HG03342 (cell line): ENCODE data around the gene RASGEF1C.
"Not testable (repeated sequence)": the region's sequence is repeated elsewhere in the genome, so short reads cannot be mapped to it uniquely, and the experiment has no call there.

Experiments used
- ATAC-seq: cut with Tn5 transposase; IDR thresholded peaks from one replicate; pipeline ENCODE4 v1.9.1; 2021; ENCODE audit warnings: mild to moderate bottlenecking, moderate library complexity; ENCODE audit not compliant: unreplicated experiment

Gene RASGEF1C

DNA sequence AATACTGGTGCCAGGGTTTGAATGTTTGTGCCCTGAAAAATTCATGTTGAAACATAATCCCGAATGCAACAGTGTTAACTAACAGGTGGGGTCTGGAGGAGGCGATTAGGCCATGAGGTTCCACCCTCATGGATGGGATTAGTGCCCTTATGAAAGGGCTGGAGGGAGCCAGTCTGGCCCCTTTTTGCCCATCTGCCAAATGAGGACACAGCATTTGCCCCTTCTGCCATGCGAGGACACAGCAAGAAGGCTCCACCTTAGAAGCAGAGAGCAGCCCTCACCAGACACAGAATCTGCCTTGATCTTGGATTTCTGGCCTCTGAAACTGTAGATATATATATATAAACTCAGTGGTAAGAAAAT is 104.9 kb downstream of the RASGEF1C start:
- no peak for ATAC-seq

- no peak for ATAC-seq
Observed at GRCh38 chr5:180103487-180104167, 105.4 kb downstream of the RASGEF1C start.

- no peak for ATAC-seq
Observed at GRCh38 chr5:180102636-180103035, 106.4 kb downstream of the RASGEF1C start.

GRCh38 chr5:180101451-180102105 is 107.4 kb downstream of the RASGEF1C start:
- no peak for ATAC-seq

DNA sequence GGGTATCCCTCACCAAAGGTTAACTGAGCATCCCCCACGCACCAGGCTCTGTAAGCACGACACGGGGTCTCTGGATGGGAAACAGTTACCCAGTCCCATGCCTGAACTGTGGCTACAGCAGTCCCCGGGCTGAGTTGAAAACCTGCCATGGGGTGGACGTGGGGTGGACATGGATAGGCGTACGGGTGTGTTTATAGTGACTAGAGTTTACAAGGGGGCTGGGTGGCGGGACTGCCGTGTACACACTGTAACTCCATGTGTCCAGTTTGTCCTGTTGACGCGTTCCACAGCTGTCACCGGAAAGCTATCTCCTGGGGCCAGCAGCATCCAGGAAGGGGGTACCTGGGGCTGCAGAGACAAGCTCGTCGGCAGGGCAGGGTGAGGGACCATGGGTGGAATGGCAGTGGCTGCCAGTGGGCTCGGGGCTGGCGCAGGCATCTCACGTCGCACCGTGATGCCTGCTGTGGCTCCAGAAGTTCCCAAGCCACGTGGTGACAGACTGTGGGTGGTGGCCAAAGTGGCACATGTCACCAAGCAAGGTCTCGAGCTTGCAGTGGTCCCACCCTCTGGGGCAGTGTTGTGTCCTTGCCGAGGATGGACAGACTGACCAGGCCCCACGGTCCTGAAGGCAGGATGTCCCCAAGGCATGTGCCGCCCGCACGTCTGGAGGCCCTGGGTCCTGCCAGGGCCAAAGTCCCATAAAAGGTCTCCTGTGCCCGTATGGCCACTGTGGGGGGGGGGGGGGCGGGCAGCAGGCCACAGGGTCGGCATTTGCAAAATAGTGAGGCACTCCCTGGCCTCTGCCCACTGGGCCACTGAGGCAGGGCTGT is 108.2 kb downstream of the RASGEF1C start:
- ATAC-seq = no peak

DNA sequence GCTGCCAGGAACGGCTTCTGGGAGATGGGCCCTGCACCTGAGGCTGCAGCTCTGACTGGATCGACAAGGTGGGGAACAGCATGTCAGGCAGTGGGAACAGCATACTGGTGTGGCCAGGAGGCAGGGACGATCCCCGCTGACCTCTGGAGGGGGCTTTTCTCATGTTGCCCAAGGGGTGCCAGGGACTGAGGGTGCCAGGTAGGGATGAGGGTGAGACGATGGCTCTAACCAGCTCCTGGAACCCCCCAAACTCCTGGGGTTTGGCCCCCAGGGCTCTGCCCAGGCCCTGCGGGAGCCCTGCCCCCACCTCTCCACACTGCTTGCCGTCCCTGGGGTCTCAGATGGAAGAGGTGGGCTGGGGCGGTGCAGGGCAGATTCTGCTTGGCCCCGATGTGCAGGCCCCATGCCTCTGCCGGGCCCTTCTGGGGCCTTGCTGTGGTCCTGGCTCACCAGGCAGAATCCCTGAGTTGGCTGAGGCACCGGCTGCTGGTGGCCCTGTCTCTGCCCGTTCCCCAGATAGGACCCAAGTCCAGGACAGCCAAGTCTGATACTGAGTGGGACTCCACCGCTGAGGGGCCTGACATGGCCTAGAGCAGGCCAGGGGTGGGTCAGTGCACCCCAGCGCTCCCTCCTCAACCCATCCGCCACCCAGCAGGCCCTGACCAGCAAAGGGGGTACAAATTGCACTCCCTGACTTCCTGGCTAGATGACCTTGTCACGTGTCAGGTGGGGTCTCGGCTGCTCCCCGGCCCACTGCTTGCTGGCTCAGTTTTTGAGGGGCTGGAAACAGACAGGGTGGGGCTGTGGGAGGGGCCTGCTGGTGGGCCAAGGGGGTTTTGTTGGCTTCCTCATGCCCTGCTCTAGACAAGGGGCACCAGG is 109.0 kb downstream of the RASGEF1C start:
- no peak for ATAC-seq

GRCh38 chr5:180098991-180099732 is 109.8 kb downstream of the RASGEF1C start:
- no peak for ATAC-seq

GRCh38 chr5:180098526-180098925 is 110.5 kb downstream of the RASGEF1C start:
- ATAC-seq = no peak

DNA sequence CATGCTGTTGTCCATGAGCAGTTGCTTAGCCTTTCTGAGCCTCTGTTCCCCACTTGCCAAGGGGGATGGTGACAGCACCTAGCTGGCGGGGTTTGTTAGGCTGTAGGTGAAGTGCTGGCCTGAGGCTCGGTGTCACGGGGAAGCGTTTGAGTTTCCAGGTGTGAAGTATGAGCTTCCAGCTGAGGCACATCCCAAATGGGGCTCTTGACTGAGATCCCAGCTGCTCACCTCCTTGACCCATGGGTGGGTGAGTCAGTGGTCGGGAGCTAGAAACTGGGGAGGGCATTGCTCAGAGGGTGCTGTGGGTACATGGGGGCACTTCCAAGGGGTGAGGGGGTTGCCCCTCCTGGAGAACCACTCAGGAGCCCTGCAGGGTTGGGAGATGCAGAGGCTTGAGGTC is 111.1 kb downstream of the RASGEF1C start:
- no peak for ATAC-seq

GRCh38 chr5:180097163-180097894 is 111.7 kb downstream of the RASGEF1C start:
- ATAC-seq = no peak

DNA sequence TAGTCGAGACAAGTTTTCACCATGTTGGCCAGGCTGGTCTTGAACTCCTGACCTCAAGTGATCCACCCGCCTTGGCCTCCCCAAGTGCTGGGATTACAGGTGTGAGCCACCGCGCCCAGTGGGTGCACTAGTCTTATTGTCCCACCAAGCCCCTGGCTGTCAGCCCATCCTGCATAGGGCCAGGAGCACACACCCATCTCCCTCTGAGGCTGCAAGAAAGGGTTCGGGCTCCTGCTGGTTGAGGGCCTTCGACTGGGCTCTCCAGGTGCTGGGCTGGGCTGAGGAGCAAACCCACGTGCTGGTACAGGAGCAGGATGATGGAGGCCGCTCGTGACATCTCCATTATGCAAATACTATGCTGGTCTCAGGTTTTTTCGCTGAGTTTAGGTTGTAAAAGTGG is 112.4 kb downstream of the RASGEF1C start:
- ATAC-seq = no peak

DNA sequence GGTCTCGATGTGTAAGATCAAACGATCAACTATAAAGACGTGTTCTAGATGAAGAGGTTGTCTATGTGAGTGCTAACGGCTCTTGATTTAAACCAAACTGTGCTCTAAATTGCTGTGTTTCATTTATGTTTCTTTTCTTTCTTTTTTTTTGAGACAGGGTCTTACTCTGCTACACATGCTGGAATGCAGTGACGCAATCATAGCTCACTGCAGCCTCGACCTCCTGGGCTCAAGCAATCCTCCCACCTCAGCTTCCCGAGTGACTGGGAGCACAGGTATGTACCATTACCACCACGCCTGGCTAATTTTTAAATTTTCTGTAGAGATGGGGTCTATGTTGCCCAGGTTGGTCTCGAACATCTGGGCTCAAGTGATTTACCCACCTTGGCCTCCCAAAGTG is 113.5 kb downstream of the RASGEF1C start:
- no peak for ATAC-seq

DNA sequence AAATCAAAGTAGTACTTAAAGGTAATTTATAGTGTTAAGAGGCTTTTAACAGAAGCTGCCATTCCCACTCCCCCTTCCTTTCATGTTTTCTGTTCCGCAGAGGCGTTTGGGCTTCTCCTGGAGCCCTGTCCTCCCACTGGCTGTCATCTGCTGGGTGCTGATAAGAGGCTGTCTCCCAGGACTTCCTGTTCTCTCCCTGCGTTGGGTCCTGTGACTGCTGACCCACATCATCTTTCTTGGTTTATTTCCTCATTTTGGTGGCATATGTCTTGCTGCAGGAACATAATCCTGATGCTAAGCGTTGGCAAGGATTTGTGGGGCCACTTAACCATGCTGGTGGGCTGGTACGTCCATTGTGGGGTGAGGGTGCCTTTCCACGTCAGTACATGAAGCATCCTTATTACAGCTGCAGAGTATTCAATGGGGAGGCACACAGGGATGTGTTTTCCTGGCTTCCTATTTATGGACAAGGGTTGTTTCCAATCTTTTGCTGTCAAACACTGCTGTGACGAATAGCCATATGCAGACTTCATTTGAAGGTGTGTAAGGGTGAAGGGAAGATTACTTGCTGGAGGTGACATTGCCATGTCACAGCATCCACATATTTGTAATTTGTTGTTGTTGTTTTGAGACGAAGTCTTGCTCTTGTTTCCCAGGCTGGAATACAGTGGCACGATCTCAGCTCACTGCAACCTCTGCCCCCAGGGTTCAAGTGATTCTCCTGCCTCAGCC is 115.2 kb downstream of the RASGEF1C start:
- no peak for ATAC-seq

- ATAC-seq = no peak
Observed at GRCh38 chr5:180093241-180093640, 115.8 kb downstream of the RASGEF1C start.

- no peak for ATAC-seq
Observed at GRCh38 chr5:180090769-180091546, 118.1 kb downstream of the RASGEF1C start.

GRCh38 chr5:180090098-180090768 is 118.8 kb downstream of the RASGEF1C start:
- ATAC-seq = peak; percentile 62

DNA sequence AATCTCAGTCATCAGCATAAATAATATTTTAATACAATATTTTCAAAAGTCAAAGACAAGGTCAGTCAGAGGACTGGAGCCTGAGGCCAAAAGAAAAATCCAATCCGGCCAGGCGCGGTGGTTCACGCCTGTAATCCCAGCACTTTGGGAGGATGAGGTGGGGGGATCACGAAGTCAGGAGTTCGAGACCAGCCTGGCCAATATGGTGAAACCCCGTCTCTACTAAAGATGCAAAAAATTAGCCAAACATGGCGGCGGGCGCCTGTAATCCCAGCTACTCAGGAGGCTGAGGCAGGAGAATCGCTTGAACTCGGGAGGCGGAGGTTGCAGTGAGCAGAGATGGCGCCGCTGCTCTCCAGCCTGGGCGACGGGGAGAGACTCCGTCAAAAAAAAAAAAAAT is 119.4 kb downstream of the RASGEF1C start:
- not testable (repeated sequence) for ATAC-seq

GRCh38 chr5:180088561-180088960 is 120.5 kb downstream of the RASGEF1C start:
- ATAC-seq = no peak
